WTC11 (cell line): ENCODE measurements around the gene BLNK. TPM values are rescaled to one million over a fixed set of nuclear protein-coding genes. Genes with fewer than 3 reads are reported as not detected.

Source experiments
- ATAC-seq: fragments of 200-7000 bp; cut with Tn5 transposase; 2 replicates; pipeline ENCODE4 v1.10.0; 2021; ENCODE audit warnings: mild to moderate bottlenecking, moderate library complexity
- CTCF ChIA-PET: fragments of 300-600 bp; sonication (Branson Sonifier 250); formaldehyde crosslinking; loops from one replicate; lab custom pipeline; 2021; ENCODE audit warnings: antibody characterized with exemption; lab: Charles Lee
- POLR2A ChIA-PET: fragments of 350-600 bp; sonication (Branson Sonifier 250); formaldehyde crosslinking; loops from one replicate; lab custom pipeline; 2021; ENCODE audit warnings: antibody characterized with exemption; lab: Charles Lee
- DNase-seq: peaks from one replicate; pipeline ENCODE4 v3.0.0; 2021; ENCODE audit warnings: low spot score
- H3K27ac Mint-ChIP-seq: 2 replicates; pipeline ENCODE4 v1.8.0; 2021; ENCODE audit warnings: mixed read lengths
- H3K27me3 Mint-ChIP-seq: 2 replicates; pipeline ENCODE4 v1.8.0; 2021; ENCODE audit warnings: low read depth, mild to moderate bottlenecking, moderate library complexity, mixed read lengths
- H3K36me3 Mint-ChIP-seq: 2 replicates; pipeline ENCODE4 v1.8.0; 2021; ENCODE audit warnings: mixed read lengths
- H3K4me1 Mint-ChIP-seq: 2 replicates; pipeline ENCODE4 v1.8.0; 2022; ENCODE audit warnings: mixed read lengths
- H3K4me3 Mint-ChIP-seq: 2 replicates; pipeline ENCODE4 v1.8.0; 2021; ENCODE audit warnings: mild to moderate bottlenecking, moderate library complexity, mixed read lengths
- H3K9me3 Mint-ChIP-seq: 2 replicates; pipeline ENCODE4 v1.8.0; 2021; ENCODE audit warnings: mixed read lengths
- CBFB ChIP-seq: sonication (generic); formaldehyde crosslinking; IDR thresholded peaks from 2 replicates; pipeline ENCODE4 v1.8.1; 2022; ENCODE audit warnings: mild to moderate bottlenecking, low read depth, missing genetic modification reagents
- ELF4 ChIP-seq: sonication (generic); formaldehyde crosslinking; IDR thresholded peaks from 2 replicates; pipeline ENCODE4 v1.8.1; 2022; ENCODE audit warnings: low read depth, mild to moderate bottlenecking, moderate library complexity, missing genetic modification reagents
- EMX1 ChIP-seq: fragments of 250-450 bp; sonication (Bioruptor Pico); IDR thresholded peaks from 2 replicates; pipeline ENCODE4 v1.8.0; 2021; ENCODE audit warnings: mild to moderate bottlenecking
- ETV6 ChIP-seq: sonication (generic); formaldehyde crosslinking; IDR thresholded peaks from 2 replicates; pipeline ENCODE4 v1.8.1; 2022; ENCODE audit warnings: mild to moderate bottlenecking, missing genetic modification reagents
- FOXP1 ChIP-seq: sonication (generic); formaldehyde crosslinking; IDR thresholded peaks from 2 replicates; pipeline ENCODE4 v1.8.0; 2022; ENCODE audit warnings: missing genetic modification reagents, mild to moderate bottlenecking, moderate library complexity, borderline replicate concordance
- MYBL2 ChIP-seq: sonication (generic); formaldehyde crosslinking; IDR thresholded peaks from 2 replicates; pipeline ENCODE4 v1.8.1; 2023; ENCODE audit warnings: mild to moderate bottlenecking, moderate library complexity, missing genetic modification reagents
- NFATC4 ChIP-seq: fragments of 250-450 bp; sonication (Bioruptor Pico); IDR thresholded peaks from 2 replicates; pipeline ENCODE4 v1.9.0; 2021; ENCODE audit warnings: mild to moderate bottlenecking
- NR2C2 ChIP-seq: sonication (generic); formaldehyde crosslinking; IDR thresholded peaks from 2 replicates; pipeline ENCODE4 v1.8.0; 2022; ENCODE audit warnings: mild to moderate bottlenecking, missing genetic modification reagents
- SOX15 ChIP-seq: fragments of 250-450 bp; sonication (Bioruptor Pico); IDR thresholded peaks from 2 replicates; pipeline ENCODE4 v1.9.0; 2021; ENCODE audit warnings: mild to moderate bottlenecking
- ZNF416 ChIP-seq: fragments of 250-450 bp; sonication (Bioruptor Pico); IDR thresholded peaks from 2 replicates; pipeline ENCODE4 v1.9.0; 2021; ENCODE audit warnings: mild to moderate bottlenecking, inconsistent platforms
- ZNF671 ChIP-seq: fragments of 250-450 bp; sonication (Bioruptor Pico); IDR thresholded peaks from 2 replicates; pipeline ENCODE4 v1.8.0; 2021; ENCODE audit warnings: mild to moderate bottlenecking
- total RNA-seq: library from RNA; stranded (reverse); gene quantifications from 3 replicates; pipeline ENCODE4 v1.2.3, GENCODE V29; 2021
- TF ChIP-seq, protein P1 (sequence below): sonication (generic); formaldehyde crosslinking; conservative IDR thresholded peaks from 2 replicates; pipeline ENCODE4 v1.8.1; 2022; ENCODE audit warnings: mild to moderate bottlenecking, missing genetic modification reagents
- TF ChIP-seq, protein P2 (sequence below): fragments of 250-450 bp; sonication (Bioruptor Pico); IDR thresholded peaks from 2 replicates; pipeline ENCODE4 v1.9.0; 2021; ENCODE audit warnings: moderate library complexity, mild to moderate bottlenecking, inconsistent platforms, borderline replicate concordance
- TF ChIP-seq, protein P3 (sequence below): sonication (generic); formaldehyde crosslinking; IDR thresholded peaks from 2 replicates; pipeline ENCODE4 v1.8.0; 2022; ENCODE audit warnings: mild to moderate bottlenecking, missing genetic modification reagents
- TF ChIP-seq, protein P4 (sequence below): sonication (generic); formaldehyde crosslinking; conservative IDR thresholded peaks from 2 replicates; pipeline ENCODE4 v1.8.1; 2023; ENCODE audit warnings: mild to moderate bottlenecking, low read depth, missing genetic modification reagents, moderate library complexity
- TF ChIP-seq, protein P5 (sequence below): sonication (generic); formaldehyde crosslinking; IDR thresholded peaks from 2 replicates; pipeline ENCODE4 v1.8.1; 2022; ENCODE audit warnings: low read depth, mild to moderate bottlenecking, moderate library complexity, missing genetic modification reagents, borderline replicate concordance

The BLNK gene
- total RNA-seq, 1 experiment from 2014 or later: not detected

DNA sequence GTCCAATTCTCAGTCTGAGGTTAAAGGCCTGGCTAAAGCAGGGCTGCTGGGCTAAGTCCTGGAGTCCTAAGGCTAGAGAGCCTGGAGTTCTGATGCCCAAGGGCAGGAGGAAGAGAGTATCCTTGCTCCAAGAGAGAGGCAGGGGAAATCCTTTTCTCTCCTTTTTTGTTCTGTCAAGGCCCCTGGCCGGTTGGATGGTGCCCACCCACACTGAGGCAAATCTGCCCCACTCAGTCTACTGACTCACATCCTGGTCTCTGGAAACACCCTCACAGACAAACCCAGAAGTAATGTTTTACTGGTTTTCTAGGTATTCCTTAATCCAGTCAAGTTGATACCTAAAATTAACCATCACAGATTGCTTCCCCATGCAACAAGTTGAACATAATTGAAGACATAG lies 118.3 kb downstream of the BLNK start (continued):
- no peak for TF ChIP-seq ETV6 (CRISPR knock-in tag)
- TF ChIP-seq, protein P1, sequence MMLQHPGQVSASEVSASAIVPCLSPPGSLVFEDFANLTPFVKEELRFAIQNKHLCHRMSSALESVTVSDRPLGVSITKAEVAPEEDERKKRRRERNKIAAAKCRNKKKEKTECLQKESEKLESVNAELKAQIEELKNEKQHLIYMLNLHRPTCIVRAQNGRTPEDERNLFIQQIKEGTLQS (CRISPR knock-in tag): no peak
- TF ChIP-seq, protein P2, sequence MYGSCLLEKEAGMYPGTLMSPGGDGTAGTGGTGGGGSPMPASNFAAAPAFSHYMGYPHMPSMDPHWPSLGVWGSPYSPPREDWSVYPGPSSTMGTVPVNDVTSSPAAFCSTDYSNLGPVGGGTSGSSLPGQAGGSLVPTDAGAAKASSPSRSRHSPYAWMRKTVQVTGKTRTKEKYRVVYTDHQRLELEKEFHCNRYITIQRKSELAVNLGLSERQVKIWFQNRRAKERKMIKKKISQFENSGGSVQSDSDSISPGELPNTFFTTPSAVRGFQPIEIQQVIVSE: no peak
- no peak for TF ChIP-seq ELF4 (CRISPR knock-in tag)
- TF ChIP-seq ZNF671: no peak
- TF ChIP-seq MYBL2 (CRISPR knock-in tag): no peak
- no peak for TF ChIP-seq EMX1 (CRISPR knock-in tag)
- TF ChIP-seq, protein P3, sequence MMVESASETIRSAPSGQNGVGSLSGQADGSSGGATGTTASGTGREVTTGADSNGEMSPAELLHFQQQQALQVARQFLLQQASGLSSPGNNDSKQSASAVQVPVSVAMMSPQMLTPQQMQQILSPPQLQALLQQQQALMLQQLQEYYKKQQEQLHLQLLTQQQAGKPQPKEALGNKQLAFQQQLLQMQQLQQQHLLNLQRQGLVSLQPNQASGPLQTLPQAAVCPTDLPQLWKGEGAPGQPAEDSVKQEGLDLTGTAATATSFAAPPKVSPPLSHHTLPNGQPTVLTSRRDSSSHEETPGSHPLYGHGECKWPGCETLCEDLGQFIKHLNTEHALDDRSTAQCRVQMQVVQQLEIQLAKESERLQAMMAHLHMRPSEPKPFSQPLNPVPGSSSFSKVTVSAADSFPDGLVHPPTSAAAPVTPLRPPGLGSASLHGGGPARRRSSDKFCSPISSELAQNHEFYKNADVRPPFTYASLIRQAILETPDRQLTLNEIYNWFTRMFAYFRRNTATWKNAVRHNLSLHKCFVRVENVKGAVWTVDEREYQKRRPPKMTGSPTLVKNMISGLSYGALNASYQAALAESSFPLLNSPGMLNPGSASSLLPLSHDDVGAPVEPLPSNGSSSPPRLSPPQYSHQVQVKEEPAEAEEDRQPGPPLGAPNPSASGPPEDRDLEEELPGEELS (CRISPR knock-in tag): no peak
- TF ChIP-seq, protein P4, sequence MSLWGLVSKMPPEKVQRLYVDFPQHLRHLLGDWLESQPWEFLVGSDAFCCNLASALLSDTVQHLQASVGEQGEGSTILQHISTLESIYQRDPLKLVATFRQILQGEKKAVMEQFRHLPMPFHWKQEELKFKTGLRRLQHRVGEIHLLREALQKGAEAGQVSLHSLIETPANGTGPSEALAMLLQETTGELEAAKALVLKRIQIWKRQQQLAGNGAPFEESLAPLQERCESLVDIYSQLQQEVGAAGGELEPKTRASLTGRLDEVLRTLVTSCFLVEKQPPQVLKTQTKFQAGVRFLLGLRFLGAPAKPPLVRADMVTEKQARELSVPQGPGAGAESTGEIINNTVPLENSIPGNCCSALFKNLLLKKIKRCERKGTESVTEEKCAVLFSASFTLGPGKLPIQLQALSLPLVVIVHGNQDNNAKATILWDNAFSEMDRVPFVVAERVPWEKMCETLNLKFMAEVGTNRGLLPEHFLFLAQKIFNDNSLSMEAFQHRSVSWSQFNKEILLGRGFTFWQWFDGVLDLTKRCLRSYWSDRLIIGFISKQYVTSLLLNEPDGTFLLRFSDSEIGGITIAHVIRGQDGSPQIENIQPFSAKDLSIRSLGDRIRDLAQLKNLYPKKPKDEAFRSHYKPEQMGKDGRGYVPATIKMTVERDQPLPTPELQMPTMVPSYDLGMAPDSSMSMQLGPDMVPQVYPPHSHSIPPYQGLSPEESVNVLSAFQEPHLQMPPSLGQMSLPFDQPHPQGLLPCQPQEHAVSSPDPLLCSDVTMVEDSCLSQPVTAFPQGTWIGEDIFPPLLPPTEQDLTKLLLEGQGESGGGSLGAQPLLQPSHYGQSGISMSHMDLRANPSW (CRISPR knock-in tag): no peak
- TF ChIP-seq, protein P5, sequence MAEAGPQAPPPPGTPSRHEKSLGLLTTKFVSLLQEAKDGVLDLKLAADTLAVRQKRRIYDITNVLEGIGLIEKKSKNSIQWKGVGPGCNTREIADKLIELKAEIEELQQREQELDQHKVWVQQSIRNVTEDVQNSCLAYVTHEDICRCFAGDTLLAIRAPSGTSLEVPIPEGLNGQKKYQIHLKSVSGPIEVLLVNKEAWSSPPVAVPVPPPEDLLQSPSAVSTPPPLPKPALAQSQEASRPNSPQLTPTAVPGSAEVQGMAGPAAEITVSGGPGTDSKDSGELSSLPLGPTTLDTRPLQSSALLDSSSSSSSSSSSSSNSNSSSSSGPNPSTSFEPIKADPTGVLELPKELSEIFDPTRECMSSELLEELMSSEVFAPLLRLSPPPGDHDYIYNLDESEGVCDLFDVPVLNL (CRISPR knock-in tag): no peak
- TF ChIP-seq ZNF416 (CRISPR knock-in tag): no peak
- TF ChIP-seq NFATC4 (CRISPR knock-in tag): no peak
- TF ChIP-seq CBFB (CRISPR knock-in tag): no peak
- TF ChIP-seq NR2C2 (CRISPR knock-in tag): no peak
- no peak for TF ChIP-seq SOX15 (CRISPR knock-in tag)

DNA sequence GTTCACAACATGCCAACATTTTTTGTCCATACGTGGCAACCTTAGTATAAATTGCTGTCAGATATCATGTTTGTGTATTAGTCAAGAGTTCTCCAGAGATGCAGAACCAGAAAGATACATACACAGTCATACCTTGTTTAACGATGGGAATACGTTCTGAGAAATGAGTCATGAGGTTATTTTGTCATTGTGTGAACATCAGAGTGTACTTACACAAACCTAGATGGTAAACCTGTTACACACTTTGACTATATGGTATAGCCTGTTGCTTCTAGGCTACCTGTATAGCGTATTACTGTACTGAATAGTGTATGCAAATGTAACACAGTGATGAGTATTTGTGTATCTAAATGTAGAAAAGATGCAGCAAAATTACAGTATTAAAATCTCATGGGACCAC lies 118.9 kb downstream of the BLNK start:
- no peak overlapping the region for H3K4me3 Mint-ChIP-seq
- H3K27ac Mint-ChIP-seq: no peak overlapping the region
- H3K4me1 Mint-ChIP-seq: no peaks in the 10 kb centered on the region
- no peak for TF ChIP-seq FOXP1 (CRISPR knock-in tag)
- DNase-seq: no peak
- no peaks in the 10 kb centered on the region for H3K9me3 Mint-ChIP-seq
- peaks cover 57% of the 10 kb centered on the region for H3K36me3 Mint-ChIP-seq
- no peak for ATAC-seq
- CTCF ChIA-PET: no interaction called here
- POLR2A ChIA-PET: no interaction called here
- H3K27me3 Mint-ChIP-seq: no peaks in the 10 kb centered on the region

Other genes starting within 250 kb of the BLNK start
- 25.7 to 27.3 TPM (median 27.1 TPM) in 3 replicates for gene CCNJ, start 228.0 kb downstream of the BLNK start, total RNA-seq
- 29.9 to 34.3 TPM (median 32.0 TPM) in 3 replicates for gene ZNF518A, start 141.3 kb downstream of the BLNK start, total RNA-seq
- 0.09 TPM in 1 of 3 replicates, not detected in the others for gene DNTT, start 32.9 kb upstream of the BLNK start, total RNA-seq
- gene OPALIN, start 87.4 kb upstream of the BLNK start, total RNA-seq: 0.04 TPM in 1 of 3 replicates, not detected in the others
- gene TLL2, start 242.4 kb upstream of the BLNK start, total RNA-seq: 9.1 to 9.2 TPM (median 9.1 TPM) in 3 replicates